SK-N-SH treated with all-trans-retinoic acid at 6 μM for 48 hours (cell line): ENCODE results near the gene PUM1.

Experiments
- ATAC-seq: fragments of 200-7000 bp; cut with Tn5 transposase; 3 replicates; pipeline ENCODE4 v1.9.1; 2020; ENCODE audit warnings: mild to moderate bottlenecking, moderate library complexity
- ARNTL ChIP-seq: fragments of 450-650 bp; formaldehyde crosslinking; IDR thresholded peaks from 2 replicates; pipeline ENCODE4 v1.5.0; 2020; ENCODE audit warnings: low read depth, mild to moderate bottlenecking, moderate library complexity, borderline replicate concordance
- CSDC2 ChIP-seq: fragments of 250-450 bp; sonication (Bioruptor Pico); IDR thresholded peaks from 2 replicates; pipeline ENCODE4 v1.5.0; 2020; ENCODE audit warnings: mild to moderate bottlenecking, moderate library complexity
- ESRRG ChIP-seq: fragments of 250-450 bp; sonication (Bioruptor Pico); IDR thresholded peaks from 2 replicates; pipeline ENCODE4 v1.6.1; 2021; ENCODE audit warnings: mild to moderate bottlenecking
- GLIS3 ChIP-seq: fragments of 250-450 bp; sonication (Bioruptor Pico); IDR thresholded peaks from 2 replicates; pipeline ENCODE4 v1.5.0; 2020; ENCODE audit warnings: mild to moderate bottlenecking, moderate library complexity
- ISL1 ChIP-seq: fragments of 250-450 bp; sonication (Bioruptor Pico); IDR thresholded peaks from 2 replicates; pipeline ENCODE4 v2.1.2; 2022; ENCODE audit warnings: mild to moderate bottlenecking, moderate library complexity
- PPARA ChIP-seq: fragments of 250-450 bp; sonication (Bioruptor Pico); IDR thresholded peaks from 2 replicates; pipeline ENCODE4 v1.5.0; 2020; ENCODE audit warnings: mild to moderate bottlenecking, borderline replicate concordance
- RARB ChIP-seq: fragments of 250-450 bp; sonication (Bioruptor Pico); IDR thresholded peaks from 2 replicates; pipeline ENCODE4 v1.8.0; 2021; ENCODE audit warnings: mild to moderate bottlenecking, moderate library complexity
- TOX ChIP-seq: fragments of 250-450 bp; sonication (Bioruptor Pico); IDR thresholded peaks from 2 replicates; pipeline ENCODE4 v1.8.0; 2021; ENCODE audit warnings: mild to moderate bottlenecking, moderate library complexity, borderline replicate concordance
- ZC3H10 ChIP-seq: fragments of 250-450 bp; sonication (Bioruptor Pico); IDR thresholded peaks from 2 replicates; pipeline ENCODE4 v1.5.1; 2021; ENCODE audit warnings: mild to moderate bottlenecking, moderate library complexity
- ZFP3 ChIP-seq: fragments of 250-450 bp; sonication (Bioruptor Pico); IDR thresholded peaks from 2 replicates; pipeline ENCODE4 v1.5.0; 2020; ENCODE audit warnings: mild to moderate bottlenecking, moderate library complexity
- ZFP30 ChIP-seq: fragments of 450-650 bp; formaldehyde crosslinking; IDR thresholded peaks from 2 replicates; pipeline ENCODE4 v1.5.0; 2022; ENCODE audit warnings: mild to moderate bottlenecking, moderate library complexity
- ZNF70 ChIP-seq: fragments of 450-650 bp; formaldehyde crosslinking; IDR thresholded peaks from 2 replicates; pipeline ENCODE4 v1.5.0; 2020; ENCODE audit warnings: mild to moderate bottlenecking, moderate library complexity
- ZNF8 ChIP-seq: fragments of 450-650 bp; formaldehyde crosslinking; IDR thresholded peaks from 2 replicates; pipeline ENCODE4 v1.5.0; 2020; ENCODE audit warnings: mild to moderate bottlenecking, moderate library complexity
- TF ChIP-seq, protein P1 (sequence below): fragments of 250-450 bp; sonication (Bioruptor Pico); IDR thresholded peaks from 2 replicates; pipeline ENCODE4 v1.8.0; 2020; ENCODE audit warnings: mild to moderate bottlenecking, moderate library complexity, borderline replicate concordance
- TF ChIP-seq, protein P2 (sequence below): fragments of 250-450 bp; sonication (Bioruptor Pico); IDR thresholded peaks from 2 replicates; pipeline ENCODE4 v1.5.0; 2020; ENCODE audit warnings: mild to moderate bottlenecking, moderate library complexity
- TF ChIP-seq, protein P3 (sequence below): fragments of 250-450 bp; sonication (Bioruptor Pico); IDR thresholded peaks from 2 replicates; pipeline ENCODE4 v1.5.1; 2021; ENCODE audit warnings: mild to moderate bottlenecking, moderate library complexity

The PUM1 gene

DNA sequence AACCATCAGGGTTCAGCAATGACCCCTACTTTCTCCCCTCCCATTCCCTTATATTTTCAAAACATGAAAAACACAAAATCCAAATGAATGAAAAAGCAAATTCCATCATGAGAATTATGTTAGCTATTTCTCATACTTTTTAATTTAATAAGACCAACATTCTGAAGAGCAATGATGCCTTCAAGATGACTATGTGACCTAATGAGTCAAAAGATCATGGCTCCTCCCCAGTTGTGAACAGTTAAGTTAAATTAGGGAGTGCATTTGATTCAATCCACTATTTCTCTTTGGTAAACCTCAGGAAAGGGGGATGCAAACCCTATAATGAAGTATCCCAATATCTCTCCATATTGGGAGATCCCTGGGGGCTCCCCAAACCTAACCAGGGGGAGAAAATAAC is 36.5 kb downstream of the PUM1 start:
- TF ChIP-seq TOX (CRISPR knock-in tag) (no peak), ESRRG (CRISPR knock-in tag) (no peak), GLIS3 (CRISPR knock-in tag) (no peak), PPARA (CRISPR knock-in tag) (no peak), RARB (CRISPR knock-in tag) (no peak), ZC3H10 (CRISPR knock-in tag) (no peak), ISL1 (no peak)
- TF ChIP-seq, protein P1, sequence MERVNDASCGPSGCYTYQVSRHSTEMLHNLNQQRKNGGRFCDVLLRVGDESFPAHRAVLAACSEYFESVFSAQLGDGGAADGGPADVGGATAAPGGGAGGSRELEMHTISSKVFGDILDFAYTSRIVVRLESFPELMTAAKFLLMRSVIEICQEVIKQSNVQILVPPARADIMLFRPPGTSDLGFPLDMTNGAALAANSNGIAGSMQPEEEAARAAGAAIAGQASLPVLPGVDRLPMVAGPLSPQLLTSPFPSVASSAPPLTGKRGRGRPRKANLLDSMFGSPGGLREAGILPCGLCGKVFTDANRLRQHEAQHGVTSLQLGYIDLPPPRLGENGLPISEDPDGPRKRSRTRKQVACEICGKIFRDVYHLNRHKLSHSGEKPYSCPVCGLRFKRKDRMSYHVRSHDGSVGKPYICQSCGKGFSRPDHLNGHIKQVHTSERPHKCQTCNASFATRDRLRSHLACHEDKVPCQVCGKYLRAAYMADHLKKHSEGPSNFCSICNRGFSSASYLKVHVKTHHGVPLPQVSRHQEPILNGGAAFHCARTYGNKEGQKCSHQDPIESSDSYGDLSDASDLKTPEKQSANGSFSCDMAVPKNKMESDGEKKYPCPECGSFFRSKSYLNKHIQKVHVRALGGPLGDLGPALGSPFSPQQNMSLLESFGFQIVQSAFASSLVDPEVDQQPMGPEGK (CRISPR knock-in tag), result no peak
- TF ChIP-seq, protein P2, sequence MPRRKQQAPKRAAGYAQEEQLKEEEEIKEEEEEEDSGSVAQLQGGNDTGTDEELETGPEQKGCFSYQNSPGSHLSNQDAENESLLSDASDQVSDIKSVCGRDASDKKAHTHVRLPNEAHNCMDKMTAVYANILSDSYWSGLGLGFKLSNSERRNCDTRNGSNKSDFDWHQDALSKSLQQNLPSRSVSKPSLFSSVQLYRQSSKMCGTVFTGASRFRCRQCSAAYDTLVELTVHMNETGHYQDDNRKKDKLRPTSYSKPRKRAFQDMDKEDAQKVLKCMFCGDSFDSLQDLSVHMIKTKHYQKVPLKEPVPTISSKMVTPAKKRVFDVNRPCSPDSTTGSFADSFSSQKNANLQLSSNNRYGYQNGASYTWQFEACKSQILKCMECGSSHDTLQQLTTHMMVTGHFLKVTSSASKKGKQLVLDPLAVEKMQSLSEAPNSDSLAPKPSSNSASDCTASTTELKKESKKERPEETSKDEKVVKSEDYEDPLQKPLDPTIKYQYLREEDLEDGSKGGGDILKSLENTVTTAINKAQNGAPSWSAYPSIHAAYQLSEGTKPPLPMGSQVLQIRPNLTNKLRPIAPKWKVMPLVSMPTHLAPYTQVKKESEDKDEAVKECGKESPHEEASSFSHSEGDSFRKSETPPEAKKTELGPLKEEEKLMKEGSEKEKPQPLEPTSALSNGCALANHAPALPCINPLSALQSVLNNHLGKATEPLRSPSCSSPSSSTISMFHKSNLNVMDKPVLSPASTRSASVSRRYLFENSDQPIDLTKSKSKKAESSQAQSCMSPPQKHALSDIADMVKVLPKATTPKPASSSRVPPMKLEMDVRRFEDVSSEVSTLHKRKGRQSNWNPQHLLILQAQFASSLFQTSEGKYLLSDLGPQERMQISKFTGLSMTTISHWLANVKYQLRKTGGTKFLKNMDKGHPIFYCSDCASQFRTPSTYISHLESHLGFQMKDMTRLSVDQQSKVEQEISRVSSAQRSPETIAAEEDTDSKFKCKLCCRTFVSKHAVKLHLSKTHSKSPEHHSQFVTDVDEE (CRISPR knock-in tag), result no peak
- TF ChIP-seq, protein P3, sequence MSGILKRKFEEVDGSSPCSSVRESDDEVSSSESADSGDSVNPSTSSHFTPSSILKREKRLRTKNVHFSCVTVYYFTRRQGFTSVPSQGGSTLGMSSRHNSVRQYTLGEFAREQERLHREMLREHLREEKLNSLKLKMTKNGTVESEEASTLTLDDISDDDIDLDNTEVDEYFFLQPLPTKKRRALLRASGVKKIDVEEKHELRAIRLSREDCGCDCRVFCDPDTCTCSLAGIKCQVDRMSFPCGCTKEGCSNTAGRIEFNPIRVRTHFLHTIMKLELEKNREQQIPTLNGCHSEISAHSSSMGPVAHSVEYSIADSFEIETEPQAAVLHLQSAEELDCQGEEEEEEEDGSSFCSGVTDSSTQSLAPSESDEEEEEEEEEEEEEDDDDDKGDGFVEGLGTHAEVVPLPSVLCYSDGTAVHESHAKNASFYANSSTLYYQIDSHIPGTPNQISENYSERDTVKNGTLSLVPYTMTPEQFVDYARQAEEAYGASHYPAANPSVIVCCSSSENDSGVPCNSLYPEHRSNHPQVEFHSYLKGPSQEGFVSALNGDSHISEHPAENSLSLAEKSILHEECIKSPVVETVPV (CRISPR knock-in tag), result no peak
- peak; percentile 25; the same call in 2 of the 3 replicates for ATAC-seq

DNA sequence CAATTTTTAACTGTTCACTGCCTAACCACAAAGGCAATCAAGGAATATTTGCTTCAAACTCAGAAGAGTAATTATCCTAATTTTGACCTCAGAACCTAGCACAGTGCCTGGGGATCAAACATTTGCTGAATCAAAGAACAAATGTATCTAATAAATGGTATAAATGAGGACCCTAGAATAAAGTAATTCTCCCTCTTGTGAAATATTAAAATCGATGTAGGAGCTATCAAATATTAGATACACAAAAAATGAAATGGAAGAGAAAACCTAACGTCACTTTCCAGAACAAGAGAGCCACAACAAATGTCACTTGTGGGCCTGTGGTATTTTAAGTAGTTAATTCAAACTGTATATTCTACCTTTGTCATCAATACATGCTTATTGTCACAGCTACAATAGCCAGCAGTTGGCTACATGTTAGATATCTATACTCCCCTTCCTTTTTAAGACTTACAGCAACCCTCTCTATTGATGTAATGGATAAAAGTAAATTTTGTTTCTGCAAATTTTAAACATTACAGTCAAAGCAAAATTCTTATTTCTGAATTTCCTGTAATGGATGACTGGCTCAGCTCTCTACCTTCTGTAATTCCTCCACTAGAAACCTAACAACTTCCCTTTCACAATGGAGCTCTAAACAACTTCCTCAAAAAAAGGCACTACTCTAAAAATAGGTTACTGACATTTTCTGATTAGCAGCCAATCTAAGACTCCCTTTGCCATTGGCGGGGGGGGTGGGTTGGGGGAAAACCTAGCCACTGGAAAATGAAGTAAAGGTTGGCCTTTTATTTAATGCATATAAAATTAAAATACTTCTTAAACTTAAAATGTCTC is 37.6 kb downstream of the PUM1 start:
- TF ChIP-seq ESRRG (CRISPR knock-in tag), result no peak
- ATAC-seq, result no peak

DNA sequence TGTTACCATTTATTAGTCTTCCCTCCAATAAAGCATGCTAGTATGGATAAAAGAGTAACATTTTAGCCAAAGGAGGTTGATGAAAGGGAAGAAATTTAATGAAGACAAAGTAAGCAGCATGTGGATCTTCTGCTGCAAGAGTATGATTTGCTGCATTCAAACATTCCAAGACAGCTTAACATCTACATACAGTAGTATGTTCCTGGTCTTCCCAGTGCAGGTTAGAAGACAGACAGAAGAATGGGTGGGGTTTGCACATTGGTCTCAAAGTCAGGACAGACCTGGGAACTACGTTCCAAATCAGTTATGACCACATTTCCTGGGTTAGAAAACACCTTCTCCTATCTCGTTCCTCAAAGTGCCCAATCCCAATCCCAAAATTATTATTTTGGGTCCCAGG is 43.3 kb downstream of the PUM1 start:
- TF ChIP-seq, protein P1 (CRISPR knock-in tag), result no peak
- no peak for TF ChIP-seq ESRRG (CRISPR knock-in tag)
- TF ChIP-seq ZC3H10 (CRISPR knock-in tag), result no peak
- no peak for TF ChIP-seq TOX (CRISPR knock-in tag)
- no peak for TF ChIP-seq CSDC2 (CRISPR knock-in tag)
- no peak for TF ChIP-seq ZFP30 (CRISPR knock-in tag)
- no peak for TF ChIP-seq RARB (CRISPR knock-in tag)
- TF ChIP-seq ZNF8, result no peak
- no peak for TF ChIP-seq GLIS3 (CRISPR knock-in tag)
- TF ChIP-seq ZNF70, result no peak
- no peak for TF ChIP-seq ZFP3
- TF ChIP-seq, protein P3 (CRISPR knock-in tag), result no peak
- TF ChIP-seq ARNTL (CRISPR knock-in tag), result no peak
- no peak for ATAC-seq
